HG03575 (cell line): Measurements from ENCODE around the gene NAA25.
"Not testable (repeated sequence)": the region's sequence is repeated elsewhere in the genome, so short reads cannot be mapped to it uniquely, and the experiment has no call there.

Experiments
- ATAC-seq: cut with Tn5 transposase; IDR thresholded peaks from one replicate; pipeline ENCODE4 v1.9.1; 2021; ENCODE audit not compliant: unreplicated experiment, insufficient number of reproducible peaks, low FRiP score; ENCODE audit errors: extremely low read depth

NAA25 gene

GRCh38 chr12:112121780-112122565 lies 13.4 kb upstream of the NAA25 start:
- no peak for ATAC-seq

DNA sequence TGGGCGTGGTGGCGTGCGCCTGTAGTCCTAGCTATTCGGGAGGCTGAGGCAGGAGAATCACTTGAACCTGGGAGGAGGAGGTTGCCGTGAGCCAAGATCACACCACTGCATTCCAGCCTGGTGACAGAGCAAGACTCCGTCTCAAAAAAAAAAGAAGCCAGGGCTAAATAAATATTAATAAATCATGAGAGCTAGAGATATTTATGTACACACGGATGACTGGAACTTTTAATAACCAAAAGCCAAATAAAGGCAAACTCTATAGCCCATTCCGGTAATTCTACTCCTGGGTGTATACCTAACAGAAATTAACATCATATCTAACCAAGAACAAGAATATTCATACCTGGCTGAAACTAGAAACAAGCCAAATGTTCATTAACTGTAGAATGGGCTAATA lies 9.1 kb upstream of the NAA25 start:
- ATAC-seq: no peak

GRCh38 chr12:112116232-112117060 lies 7.9 kb upstream of the NAA25 start:
- ATAC-seq: no peak

DNA sequence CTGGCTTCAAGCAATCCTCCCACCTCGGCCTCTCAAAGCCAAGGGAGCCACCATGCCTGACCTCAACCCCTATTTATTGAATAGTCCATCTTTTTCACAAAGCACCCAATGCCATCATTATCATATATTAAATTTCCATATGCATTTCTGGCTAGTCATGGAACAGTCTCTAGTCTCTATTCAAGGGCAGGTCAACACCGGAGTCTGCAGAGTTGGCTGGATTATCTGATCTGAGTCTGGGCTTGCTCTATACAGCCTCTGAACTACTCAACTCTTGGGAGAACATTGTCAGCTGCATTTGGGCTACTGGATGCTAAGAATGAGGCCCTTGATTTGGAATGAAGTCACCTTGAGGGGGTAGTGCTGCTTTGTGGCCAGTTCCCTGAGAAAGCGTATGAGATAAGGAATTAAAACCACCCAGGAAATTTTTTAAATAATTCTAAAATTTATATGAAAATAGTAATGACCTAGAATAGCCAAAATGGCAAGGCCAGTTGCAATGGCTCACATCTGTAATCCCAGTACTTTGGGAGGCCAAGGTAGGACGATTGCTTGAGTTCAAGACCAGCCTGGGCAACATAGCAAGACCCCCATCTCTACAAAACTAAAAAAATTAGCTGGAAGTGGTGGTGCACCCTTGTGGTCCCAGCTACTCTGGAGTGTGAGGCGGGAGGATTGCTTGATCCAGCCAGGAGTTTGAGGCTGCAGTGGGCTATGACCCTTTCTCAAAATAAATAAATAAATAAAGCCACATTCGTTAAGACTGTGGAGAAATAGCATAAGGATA lies 6.9 kb upstream of the NAA25 start:
- no peak for ATAC-seq

DNA sequence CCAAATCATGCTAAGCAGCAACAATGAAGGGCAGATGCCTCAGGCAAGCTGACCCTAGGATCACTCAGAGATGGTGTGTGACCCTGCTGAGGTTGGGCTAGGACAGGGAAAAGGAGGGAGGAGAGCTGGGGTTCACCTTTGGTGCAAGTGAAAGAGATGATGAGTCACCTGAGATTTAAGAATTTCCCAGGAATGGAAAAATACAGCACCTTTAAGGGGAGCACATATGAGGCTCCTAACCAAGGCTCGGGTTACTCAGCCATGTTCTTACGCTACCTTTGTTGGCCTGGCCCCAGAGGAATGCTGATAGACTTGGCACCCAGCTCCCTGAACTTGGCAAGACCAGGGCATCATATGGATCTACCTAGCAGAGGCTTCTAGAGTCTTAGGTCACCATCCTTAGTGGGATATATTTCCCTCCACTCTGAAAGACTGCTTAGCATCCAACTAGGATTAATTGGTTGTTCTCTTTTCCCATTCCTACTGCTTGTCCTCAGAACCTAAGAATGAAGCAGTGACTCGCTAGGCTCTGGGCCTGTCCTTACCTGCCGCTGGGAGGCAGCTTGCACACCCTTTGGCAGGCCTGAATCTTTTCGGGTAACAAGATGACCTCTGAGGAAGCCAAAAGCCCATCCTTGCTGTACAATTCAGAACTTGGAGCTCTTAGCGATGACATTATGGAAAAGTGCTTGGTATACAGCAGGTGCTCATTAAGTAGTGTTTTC lies 4.0 kb upstream of the NAA25 start:
- no peak for ATAC-seq

GRCh38 chr12:112111931-112112330 lies 3.3 kb upstream of the NAA25 start:
- ATAC-seq: no peak

- ATAC-seq: not testable (repeated sequence)
Observed at GRCh38 chr12:112110787-112111662, 2.4 kb upstream of the NAA25 start.

GRCh38 chr12:112107306-112108201 lies 1.0 kb downstream of the NAA25 start:
- ATAC-seq: no peak

GRCh38 chr12:112105891-112106290 lies 2.7 kb downstream of the NAA25 start:
- ATAC-seq: no peak

DNA sequence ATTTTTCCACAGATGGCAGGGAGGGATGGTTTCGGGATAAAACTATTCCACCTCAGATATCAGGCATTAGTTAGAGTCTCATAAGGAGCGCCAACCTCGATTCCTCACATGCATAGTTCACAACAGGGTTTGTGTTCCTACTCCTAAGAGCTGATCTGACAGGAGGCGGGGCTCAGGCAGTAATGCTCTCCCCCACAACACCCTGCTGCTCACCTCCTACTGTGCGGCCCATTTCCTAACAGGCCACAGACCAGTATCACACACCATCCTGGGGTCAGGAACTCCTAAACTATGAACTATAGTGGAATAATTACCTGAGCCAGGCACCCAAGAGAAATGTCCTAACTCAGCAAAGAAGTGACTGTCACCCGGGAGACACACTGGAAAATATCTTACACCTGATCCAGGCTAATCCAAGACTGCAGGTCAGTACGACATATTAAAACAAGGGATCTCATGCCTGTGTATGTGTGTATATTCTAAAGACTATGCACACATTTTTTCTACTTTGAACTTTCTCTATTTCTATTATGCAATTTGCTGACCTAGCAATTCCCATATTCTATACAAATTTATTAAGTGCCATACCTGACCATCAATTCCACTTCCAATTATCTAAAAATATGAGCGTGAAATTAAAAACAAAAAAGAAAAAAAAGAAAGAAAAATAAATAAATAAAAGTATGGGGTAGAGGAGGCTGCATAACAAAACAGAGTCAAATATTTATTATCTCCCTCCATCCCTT lies 4.7 kb downstream of the NAA25 start:
- no peak for ATAC-seq

DNA sequence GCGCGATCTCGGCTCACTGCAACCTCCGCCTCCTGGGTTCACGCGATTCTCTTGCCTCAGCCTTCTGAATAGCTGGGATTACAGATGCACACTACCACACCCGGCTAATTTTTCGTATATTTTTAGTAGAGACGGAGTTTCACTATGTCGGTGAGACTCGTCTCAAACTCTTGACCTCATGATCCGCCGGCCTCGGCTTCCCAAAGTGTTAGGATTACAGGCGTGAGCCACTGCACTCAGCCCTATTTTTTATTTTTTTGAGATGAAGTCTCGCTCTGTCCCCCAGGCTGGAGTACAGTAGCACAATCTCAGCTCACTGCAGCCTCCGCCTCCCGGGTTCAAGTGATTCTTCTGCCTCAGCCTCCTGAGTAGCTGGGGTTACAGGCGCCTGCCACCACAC lies 5.8 kb downstream of the NAA25 start:
- not testable (repeated sequence) for ATAC-seq

DNA sequence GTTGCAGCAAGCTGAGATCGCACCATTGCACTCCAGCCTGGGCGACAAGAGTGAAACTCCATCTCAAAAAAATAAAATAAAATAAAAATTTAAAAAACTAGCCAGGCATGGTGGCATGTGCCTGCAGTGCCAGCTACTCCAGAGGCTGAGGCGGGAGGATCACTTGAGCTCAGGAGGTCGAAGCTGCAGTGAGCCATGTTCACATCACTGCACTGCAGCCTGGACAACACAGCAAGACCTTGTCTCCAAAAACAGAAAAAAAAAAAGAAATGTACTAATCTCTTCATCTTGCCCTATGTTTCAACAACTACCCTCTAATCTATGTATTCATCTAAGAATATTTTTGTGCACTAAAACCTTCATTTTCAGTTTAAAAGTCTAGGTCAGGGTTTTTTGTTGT lies 6.5 kb downstream of the NAA25 start:
- no peak for ATAC-seq

- not testable (repeated sequence) for ATAC-seq
Observed at GRCh38 chr12:112100500-112100899, 8.1 kb downstream of the NAA25 start.

- no peak for ATAC-seq
Observed at GRCh38 chr12:112097641-112098040, 10.9 kb downstream of the NAA25 start.

- no peak for ATAC-seq
Observed at GRCh38 chr12:112096667-112097066, 11.9 kb downstream of the NAA25 start.

DNA sequence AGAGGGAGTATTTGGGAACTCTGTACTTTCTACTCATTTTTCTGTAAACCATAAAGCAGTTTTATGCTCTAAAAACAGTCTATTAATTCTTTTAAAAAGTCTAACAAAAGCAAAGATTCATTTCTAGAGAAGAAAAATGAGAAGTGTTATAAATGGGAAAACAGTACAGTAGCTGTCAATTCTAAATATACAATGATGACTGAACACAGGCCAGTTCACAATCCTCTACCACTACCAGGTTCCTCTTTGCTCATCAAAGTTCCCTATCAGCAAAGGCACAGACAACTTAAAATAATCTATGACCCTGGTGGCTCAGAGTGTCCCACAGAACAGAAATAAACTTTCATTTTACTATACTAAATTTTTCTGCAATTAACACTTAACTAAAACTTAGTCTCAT lies 12.5 kb downstream of the NAA25 start:
- no peak for ATAC-seq
